Measurements from ENCODE around the gene GLB1L.

GLB1L gene

DNA sequence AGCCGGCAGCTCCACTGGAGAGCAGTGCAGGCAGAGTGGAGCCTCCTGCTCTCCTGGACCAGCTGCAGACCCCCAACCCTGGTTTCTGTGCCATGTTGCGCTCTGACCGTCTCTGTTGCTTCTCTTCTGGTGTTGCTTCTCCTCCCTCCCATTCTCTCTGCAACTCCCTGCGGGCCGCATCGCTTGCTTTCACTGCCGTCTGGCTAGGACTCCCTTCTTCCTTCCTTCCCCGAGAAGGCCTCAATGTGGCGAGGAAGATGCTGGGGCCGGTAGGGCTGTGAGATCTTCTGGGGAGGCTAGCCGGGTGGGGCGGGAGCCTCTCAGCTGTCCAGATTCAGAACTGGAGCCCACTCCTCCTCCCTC lies 40.1 kb upstream of the GLB1L start:
- no peak for DNase-seq (ENCODE audit: low spot score)
- no peak overlapping the region for H3K4me3 ChIP-seq
- peak overlapping the region in 1 of 2 donors; percentile 70 for H3K27ac ChIP-seq
- no peak for TF ChIP-seq CTCF (IDR thresholded peaks at IDR 0.05)

GRCh38 chr2:219284501-219285372 lies 39.5 kb upstream of the GLB1L start:
- H3K4me3 ChIP-seq, result no peak overlapping the region
- no peak overlapping the region for H3K27ac ChIP-seq
- no peak for TF ChIP-seq CTCF (IDR thresholded peaks at IDR 0.05)
- DNase-seq (ENCODE audit: low spot score), result no peak

GRCh38 chr2:219282943-219283581 lies 37.8 kb upstream of the GLB1L start:
- Histone ChIP-seq H3K27ac (peak overlapping the region in 1 of 2 donors; percentile 12), H3K4me3 (no peak overlapping the region)
- DNase-seq (ENCODE audit: low spot score), result no peak
- no peak for TF ChIP-seq CTCF (IDR thresholded peaks at IDR 0.05)

DNA sequence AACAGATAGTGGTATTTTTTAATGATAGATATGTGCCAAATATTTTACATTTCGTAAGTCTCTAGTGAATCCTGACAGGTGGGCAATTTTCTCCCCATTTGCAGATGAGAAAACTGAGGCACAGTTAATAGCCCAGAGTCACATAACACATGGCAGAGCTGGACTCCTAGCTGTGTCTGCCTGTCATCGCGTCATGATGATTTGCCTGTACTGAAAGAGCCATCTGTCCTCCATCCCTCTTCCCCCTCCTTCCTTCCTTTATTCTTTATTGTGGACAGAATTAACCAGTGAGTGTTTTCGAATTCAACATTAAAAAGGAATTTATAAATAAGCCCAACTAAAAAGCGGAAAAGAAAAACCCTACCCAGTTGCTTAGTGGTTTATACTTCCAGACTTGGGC lies 37.1 kb upstream of the GLB1L start:
- no peak for TF ChIP-seq CTCF (IDR thresholded peaks at IDR 0.05)
- H3K27ac ChIP-seq, result no peak overlapping the region
- no peak overlapping the region for H3K4me3 ChIP-seq
- no peak for DNase-seq (ENCODE audit: low spot score)

DNA sequence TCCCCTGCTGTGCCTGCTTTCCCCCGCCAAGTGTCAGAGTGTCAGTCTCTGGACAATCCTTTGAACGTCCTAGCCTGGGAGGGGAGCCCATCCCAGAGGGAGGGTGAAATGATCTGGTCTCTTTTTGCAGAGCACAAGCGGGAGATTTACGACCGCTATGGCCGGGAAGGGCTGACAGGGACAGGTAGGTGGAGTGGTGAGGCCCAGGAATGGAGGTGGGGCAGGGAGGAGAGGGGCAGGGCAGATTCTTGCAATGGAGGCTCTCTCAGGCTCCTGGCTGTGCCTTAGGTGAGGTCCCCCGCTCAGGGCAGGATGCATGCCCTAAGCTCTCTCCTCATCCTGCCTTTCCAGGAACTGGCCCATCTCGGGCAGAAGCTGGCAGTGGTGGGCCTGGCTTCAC lies 36.3 kb upstream of the GLB1L start:
- no peak for DNase-seq (ENCODE audit: low spot score)
- no peak for TF ChIP-seq CTCF (IDR thresholded peaks at IDR 0.05)
- Histone ChIP-seq H3K4me3 (no peak overlapping the region), H3K27ac (peak overlapping the region in 1 of 2 donors; percentile 99)

DNA sequence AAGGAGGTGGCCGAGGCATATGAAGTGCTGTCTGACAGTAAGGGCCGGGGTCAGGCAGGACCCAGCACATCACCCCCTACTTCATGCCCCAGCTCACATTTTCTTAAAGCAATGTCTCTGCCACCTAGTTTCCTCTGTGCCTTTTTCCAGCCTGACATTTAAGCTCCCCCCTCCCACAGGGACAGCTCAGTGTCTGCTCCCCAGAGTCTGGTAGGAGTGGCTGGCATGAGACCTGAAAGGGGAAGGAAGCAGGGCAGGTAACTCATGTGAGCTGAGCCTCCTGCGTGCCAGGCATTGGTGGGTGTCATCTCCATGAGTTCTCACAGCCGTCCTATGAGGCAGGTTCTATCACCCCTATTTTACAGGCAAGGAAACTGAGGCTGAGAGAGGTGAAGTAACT lies 35.4 kb upstream of the GLB1L start:
- TF ChIP-seq CTCF (IDR thresholded peaks at IDR 0.05), result no peak
- H3K4me3 ChIP-seq, result peak overlapping the region; percentile 93
- peak overlapping the region; percentile 99 for H3K27ac ChIP-seq
- no peak for DNase-seq (ENCODE audit: low spot score)
